GM21717 (cell line): ENCODE measurements around the gene GPR152.
"Not testable (repeated sequence)": the region's sequence is repeated elsewhere in the genome, so short reads cannot be mapped to it uniquely, and the experiment has no call there.

ENCODE experiments used
- ATAC-seq: cut with Tn5 transposase; IDR thresholded peaks from one replicate; pipeline ENCODE4 v1.9.1; 2021; ENCODE audit warnings: mild to moderate bottlenecking, moderate library complexity; ENCODE audit not compliant: unreplicated experiment

Gene GPR152

DNA sequence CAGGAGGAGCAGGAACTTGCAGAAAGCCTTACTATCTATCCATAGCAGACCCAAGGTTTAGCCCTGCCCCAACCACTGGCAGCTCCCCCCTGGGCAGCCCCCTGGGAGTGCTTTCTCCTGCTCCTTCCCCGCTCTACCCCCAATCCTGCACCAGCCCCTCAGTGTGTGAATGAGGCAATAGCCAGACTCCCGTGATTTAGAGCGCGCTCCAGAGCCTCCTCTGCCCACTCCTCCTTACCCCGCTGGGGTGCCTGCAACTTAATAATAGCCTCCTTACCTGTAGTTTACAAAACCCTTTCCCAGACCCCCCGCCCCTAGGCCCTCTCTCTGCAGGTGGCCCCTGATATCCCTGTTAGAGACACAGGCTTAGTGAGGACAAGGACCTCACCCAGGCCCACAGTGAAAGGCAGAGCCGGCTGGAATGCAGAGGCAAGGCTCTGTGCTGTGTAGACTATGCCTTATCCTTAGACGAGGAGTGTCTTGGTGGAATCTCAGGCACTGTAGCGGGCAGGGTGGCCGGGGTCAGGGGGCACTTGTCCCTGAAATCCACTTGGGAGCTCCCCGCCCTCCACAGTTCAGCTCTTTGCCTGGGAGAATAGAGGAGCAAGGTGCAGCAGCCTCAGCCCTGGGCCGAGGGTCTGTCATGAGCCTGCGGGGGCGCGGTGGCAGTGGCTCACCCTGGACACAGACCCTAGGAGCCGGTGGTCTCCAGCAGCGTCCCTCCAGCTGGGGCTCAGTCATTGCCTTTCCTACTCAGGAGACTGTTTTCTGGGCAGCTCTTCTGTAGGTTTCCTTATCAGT lies 41.3 kb downstream of the GPR152 start:
- ATAC-seq: no peak

DNA sequence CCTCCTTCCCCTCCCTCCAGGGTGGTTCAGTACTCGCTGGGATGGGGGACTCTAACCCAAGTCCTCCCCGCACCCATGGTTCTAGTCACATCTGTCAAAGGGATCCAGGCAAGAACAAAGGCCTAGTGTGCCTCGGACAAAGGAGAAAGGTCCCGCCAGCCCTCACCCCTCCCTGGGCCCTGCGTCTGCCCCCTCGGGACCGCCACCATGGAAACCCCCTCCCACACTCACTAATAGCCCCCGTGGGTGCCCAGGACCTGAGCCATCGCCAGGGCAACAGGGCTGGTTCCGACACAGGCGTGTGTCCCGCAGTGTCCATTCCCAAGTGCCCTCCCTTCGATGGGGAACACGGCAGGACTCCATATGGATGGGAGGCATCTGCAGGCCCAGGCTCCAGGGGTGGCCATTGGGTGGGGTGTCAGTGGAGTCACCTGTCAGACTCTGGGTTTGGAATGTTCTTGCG lies 42.1 kb downstream of the GPR152 start:
- no peak for ATAC-seq

DNA sequence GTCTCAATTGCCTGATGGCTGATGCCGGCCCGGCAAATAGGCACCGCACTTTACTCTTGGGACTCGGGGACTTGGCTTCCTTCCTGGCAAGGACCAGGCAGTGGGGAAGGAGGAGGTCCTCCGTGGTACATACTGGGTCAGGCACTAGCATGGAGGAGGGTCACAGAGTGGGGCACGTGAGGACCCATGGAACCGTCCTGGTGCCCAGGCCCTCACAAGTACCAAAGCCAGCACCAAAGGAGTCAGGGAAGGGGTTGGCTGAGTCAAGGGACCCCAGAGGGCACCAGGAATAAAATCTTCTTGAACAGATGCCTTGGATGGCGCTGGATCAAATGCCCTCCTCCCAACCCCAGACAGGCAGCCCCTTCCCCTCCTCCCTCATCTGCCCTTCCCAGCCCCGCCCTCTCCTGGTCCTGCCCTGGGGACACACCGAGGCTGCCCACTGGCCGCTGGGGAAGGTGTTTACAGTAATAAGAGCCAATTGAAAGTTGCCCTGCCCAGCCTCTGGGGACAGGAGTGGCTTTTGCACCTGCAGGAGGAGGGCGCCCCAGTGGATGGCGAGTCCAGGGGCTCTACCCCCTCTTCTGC lies 42.7 kb downstream of the GPR152 start:
- ATAC-seq: no peak

DNA sequence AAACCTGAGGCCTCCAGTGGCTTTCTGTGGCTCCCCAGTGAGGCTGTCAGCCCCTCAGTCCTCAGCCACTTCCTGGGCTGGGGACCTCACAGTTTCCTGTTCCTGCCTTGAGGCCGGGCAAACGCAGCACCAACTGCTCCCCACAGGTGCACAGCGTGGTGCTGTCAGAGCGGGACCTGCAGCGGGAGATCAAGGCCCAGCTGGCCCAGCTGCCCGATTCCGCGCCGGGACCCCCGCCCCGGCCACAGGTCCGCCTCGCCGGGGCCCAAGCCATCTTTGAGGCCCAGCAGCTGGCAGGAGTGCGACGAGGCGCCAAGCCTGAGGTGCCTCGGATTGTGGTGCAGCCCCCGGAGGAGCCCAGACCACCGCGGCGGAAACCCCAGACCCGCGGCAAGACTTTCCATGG lies 43.3 kb downstream of the GPR152 start:
- ATAC-seq: no peak

- ATAC-seq: no peak
Measured at GRCh38 chr11:67408437-67409200, 43.9 kb downstream of the GPR152 start.

DNA sequence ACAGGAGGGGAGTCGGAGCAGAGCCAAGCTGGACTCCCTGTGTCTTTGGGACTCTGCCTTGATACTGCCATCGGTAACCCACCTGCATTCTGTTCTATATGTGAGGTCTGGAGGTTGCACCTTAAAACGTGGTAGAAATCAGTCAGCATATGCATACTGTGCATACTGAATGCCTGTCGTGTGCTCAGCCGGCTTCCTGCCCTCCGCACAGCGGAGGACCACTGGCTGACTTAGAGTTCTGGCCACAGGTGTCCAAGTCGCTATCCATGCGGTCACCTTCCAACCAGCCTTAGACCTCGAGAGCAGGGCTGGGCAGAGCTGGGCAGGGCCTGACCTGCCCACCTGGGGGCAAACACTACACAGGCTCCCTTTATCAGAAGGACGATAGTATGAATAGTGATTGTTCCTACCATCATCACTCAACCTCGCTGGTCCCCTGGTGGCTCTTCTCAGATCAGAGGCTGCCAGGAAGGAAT lies 44.8 kb downstream of the GPR152 start:
- ATAC-seq: no peak

DNA sequence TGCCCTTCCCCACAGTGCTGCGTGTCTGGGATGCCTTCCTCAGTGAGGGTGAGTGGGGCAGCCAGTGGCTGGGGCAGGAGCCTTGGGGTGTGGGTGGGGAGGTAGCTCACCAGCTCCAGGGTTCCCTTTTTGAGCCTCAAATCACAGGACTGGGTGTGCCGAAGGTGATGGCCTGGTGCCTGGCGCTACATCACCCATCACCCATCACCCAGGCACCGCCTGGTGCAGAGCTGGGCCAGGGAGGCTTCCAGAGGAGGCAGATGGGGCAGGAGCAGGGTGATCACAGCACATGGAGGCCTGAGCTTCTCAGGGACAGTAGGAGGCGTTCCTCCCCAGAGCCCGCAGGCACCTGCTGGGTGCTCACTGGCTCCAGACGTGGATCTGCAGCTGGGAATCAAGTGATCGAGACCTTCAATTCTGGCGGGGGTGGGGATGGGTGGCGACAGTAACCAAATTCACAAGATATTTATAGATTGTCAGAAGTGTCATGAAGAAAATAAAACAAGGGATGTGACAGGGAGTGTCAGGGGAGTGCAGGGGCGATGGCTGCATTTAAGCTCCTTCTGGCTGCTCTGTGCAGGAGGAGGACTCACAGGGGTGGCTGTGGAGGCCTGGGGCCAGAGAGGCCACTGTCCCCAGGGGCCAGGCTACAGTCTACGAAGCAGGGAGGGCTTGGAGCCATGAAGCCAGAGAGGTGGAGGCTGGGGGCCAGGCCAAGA lies 45.4 kb downstream of the GPR152 start:
- ATAC-seq: no peak

DNA sequence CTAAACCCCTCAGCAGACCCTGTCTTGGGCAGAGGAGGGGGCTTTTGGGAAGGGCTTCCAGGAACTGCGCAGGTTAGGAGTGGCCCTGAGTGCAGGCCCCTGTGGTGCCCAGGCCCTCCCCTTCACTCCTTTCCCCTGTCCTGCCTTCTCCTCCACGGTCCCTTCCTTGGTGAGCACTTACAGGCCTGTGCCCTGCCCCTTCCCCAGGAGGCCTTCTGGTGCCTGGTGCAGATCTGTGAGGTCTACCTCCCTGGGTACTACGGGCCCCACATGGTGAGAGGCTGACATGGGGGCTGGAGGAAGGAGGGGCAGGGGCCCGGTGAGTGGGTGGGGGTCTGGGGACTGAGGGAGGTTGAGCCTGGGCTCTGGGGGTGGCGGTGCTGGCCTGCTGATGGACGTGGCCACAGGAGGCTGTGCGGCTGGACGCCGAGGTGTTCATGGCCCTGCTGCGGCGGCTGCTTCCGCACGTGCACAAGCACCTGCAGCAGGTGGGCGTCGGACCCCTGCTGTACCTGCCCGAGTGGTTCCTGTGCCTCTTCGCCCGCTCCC lies 46.0 kb downstream of the GPR152 start:
- ATAC-seq: no peak

DNA sequence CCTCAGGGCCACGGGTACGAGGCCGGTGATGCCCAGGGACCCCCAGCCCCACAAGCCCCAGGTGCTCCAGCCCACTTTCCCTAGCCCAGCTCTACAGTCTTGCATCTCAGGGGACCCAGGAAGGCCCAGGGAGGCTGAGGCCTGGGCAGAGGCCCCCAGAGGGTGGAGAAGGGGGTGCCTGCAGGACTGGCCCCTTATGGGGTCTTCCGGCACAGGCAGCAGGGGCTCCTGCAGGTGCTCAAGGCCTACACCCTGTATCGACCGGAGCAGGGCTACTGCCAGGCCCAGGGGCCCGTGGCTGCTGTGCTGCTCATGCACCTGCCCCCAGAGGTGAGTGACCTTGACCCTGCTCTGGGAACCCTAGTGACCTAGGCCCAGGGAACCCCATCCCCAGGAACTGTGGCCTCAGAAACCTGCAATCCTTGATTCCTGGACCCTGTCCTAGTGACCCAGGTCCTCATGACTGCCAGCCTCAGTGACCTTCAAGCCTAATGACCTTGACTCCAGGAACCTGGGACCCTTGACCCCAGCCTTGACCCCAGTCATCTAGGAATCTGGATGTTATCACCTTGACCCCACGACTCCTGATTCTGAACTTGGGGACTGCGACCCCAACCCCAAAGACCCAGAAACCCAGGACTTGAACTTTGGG lies 46.7 kb downstream of the GPR152 start:
- no peak for ATAC-seq

DNA sequence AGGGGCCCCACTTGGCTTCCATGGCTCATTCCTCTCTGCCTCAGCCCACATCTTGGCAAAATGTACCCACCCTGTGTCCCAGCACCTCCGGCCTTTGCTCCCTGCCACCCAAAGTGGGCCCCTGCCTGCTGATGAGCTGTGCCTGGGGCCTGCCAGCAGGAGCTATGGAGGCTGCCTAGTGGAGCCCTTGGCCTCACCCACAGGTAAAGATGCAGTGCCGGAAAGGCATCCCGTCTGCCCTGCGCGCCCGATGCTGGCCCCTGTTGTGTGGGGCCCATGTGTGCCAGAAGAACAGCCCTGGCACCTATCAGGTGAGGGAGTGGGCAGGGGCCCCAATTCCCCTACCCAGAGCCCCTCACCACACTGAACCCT lies 47.3 kb downstream of the GPR152 start:
- ATAC-seq: no peak

- no peak for ATAC-seq
Measured at GRCh38 chr11:67404515-67405195, 47.9 kb downstream of the GPR152 start.

DNA sequence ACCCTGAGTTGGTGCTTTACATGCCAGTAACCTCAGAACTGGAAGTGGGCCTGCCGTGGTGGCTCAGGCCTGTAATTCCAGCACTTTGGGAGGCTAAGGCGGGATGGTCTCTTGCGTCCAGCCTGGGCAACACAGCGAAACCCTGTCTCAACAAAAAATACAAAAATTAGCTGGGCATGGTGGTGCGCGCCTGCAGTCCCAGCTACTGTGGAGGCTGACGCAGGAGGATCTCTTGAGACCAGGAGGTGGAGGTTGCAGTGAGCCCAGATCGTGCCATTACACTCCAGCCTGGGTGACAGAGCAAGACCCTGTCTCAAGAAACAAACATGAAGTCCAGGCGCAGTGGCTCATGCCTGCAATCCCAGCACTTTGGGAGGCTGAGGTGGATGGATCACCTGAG lies 49.4 kb downstream of the GPR152 start:
- not testable (repeated sequence) for ATAC-seq

DNA sequence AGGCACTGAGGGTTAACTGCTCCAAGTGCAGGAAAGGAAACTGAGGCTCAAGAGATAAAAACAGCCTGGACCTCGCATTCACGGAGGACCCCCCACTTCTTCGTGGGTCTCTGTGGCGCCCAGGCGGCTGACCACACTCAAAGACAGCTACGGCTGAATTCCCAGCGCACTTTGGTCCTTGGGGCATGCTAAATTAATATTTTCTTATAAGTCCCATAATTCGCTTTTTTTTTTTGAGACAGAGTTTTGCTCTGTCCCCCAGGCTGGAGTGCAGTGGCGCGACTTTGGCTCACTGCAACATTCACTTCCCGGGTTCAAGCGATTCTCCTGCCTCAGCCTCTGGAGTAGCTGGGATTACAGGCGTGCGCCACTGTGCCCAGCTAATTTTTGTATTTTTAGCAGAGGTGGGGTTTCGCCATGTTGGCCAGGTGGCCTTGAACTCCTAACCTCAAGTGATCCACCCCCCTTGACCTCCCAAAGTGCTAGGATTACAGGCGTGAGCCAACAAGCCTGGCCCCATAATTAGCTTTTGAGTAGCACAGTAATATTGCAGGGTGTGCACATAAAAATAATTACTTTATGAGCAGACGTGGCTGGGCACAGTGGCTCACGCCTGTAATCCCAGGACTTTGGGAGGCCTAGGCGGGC lies 50.2 kb downstream of the GPR152 start:
- ATAC-seq: not testable (repeated sequence)

DNA sequence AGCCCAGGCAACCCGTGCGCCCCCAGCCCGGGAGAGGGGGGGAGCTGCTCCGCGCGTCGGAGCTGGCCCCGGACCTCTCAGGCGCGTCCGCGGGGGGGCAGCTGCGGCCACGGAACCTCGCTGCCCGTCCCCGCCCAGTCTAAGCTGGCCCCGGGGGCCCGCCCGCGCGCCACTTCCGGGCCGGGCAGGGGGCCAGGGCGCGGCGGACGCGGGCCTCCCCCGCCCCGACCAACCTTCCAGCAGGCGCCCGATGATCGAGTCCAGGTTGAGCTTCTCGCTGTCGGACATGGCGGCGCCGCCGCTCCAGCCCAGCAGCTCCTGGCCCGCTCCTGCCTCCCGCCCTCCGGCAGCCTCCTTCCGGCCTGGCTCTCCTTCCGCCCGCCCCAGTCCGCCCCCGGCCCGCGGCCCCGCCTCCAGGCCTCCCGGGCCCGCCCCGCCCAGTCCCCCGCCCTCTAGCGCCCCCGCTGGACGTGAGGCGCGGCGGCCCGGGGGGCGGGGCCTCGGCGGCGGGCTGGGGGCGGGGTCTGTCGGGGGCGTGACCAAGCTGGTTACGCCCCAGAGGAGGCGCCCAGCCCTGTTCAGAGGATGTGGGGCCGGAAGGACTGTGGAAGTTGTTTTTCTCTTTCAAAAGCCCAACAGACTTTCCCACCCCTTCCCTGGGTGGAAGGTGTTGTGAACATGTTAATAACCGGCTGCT lies 50.9 kb downstream of the GPR152 start, which contains the start of gene PPP1CA:
PPP1CA (minus strand) TSS at position 364 of the 697 bp plus-strand sequence; CDS start at position 288, 76 bp downstream.
- ATAC-seq: peak; percentile 54
